Mesenchymal stem cell (in vitro differentiated cells and primary cell): ENCODE results near the gene KRT38. TPM values are rescaled to one million over a fixed set of nuclear protein-coding genes. Genes with fewer than 3 reads are reported as not detected.

Experiments
- DNase-seq: peaks from one replicate; pipeline ENCODE4 v3.0.0-alpha.2; 2013
- H2AFZ ChIP-seq: one replicate; pipeline ENCODE4 v1.6.1; 2013; ENCODE audit warnings: low read depth, mild to moderate bottlenecking, control low read depth, inconsistent platforms, low read length, moderate library complexity
- H2AK5ac ChIP-seq: 2 replicates; pipeline ENCODE4 v1.6.1; 2013; ENCODE audit warnings: low read length, moderate library complexity, mild to moderate bottlenecking, inconsistent platforms; ENCODE audit not compliant: severe bottlenecking
- H2BK120ac ChIP-seq: one replicate; pipeline ENCODE4 v1.6.1; 2013; ENCODE audit warnings: low read depth, mild to moderate bottlenecking, inconsistent platforms, low read length, moderate library complexity
- H2BK12ac ChIP-seq, 2 experiments: one replicate each; pipeline ENCODE4 v1.6.1; 2013; ENCODE audit warnings: inconsistent platforms in 2 of 2, low read length in 2 of 2, mild to moderate bottlenecking in 2 of 2, moderate library complexity in 2 of 2, control low read depth in 1 of 2
- H2BK15ac ChIP-seq: one replicate; pipeline ENCODE4 v1.6.1; 2013; ENCODE audit warnings: mild to moderate bottlenecking, low read depth, inconsistent platforms; ENCODE audit not compliant: poor library complexity, severe bottlenecking
- H2BK5ac ChIP-seq: 2 replicates; pipeline ENCODE4 v1.6.1; 2013; ENCODE audit warnings: low read depth, mild to moderate bottlenecking, low read length, control low read depth, inconsistent platforms; ENCODE audit not compliant: poor library complexity, severe bottlenecking
- H3K14ac ChIP-seq, 2 experiments: one replicate each; pipeline ENCODE4 v1.6.1; 2013; ENCODE audit warnings: inconsistent platforms in 2 of 2, low read length in 2 of 2, control low read depth in 1 of 2, mild to moderate bottlenecking in 1 of 2, moderate library complexity in 1 of 2
- H3K18ac ChIP-seq, 2 experiments: one replicate each; pipeline ENCODE4 v1.6.1; 2013; ENCODE audit warnings: inconsistent platforms in 2 of 2, low read length in 2 of 2, control low read depth in 1 of 2, low read depth in 1 of 2, mild to moderate bottlenecking in 1 of 2
- H3K23ac ChIP-seq, 2 experiments: one replicate each; pipeline ENCODE4 v1.6.1; 2013; ENCODE audit warnings: inconsistent platforms in 2 of 2, low read length in 2 of 2, mild to moderate bottlenecking in 2 of 2, moderate library complexity in 2 of 2, control low read depth in 1 of 2
- H3K27ac ChIP-seq: 2 replicates; pipeline ENCODE4 v1.5.1; 2013; ENCODE audit warnings: mild to moderate bottlenecking, moderate library complexity, low read length, control low read depth, inconsistent platforms; ENCODE audit not compliant: poor library complexity, severe bottlenecking
- H3K27me3 ChIP-seq, 2 experiments: 2 replicates each; pipeline versions ENCODE4 v1.6.1 to v1.7.0; 2013; ENCODE audit warnings: low read length in 2 of 2, mild to moderate bottlenecking in 2 of 2, moderate library complexity in 2 of 2, control low read depth in 1 of 2, inconsistent platforms in 1 of 2; ENCODE audit not compliant: control insufficient read depth in 1 of 2, insufficient read depth in 1 of 2
- H3K36me3 ChIP-seq, 2 experiments: 2 replicates each; pipeline versions ENCODE4 v1.6.1 to v1.7.0; 2013; ENCODE audit warnings: low read length in 2 of 2, control low read depth in 1 of 2, inconsistent platforms in 1 of 2, low read depth in 1 of 2, mild to moderate bottlenecking in 1 of 2; ENCODE audit not compliant: insufficient read depth in 2 of 2, control insufficient read depth in 1 of 2
- H3K4ac ChIP-seq, 2 experiments: one replicate each; pipeline ENCODE4 v1.6.1; 2013; ENCODE audit warnings: inconsistent platforms in 2 of 2, low read length in 2 of 2, mild to moderate bottlenecking in 2 of 2, moderate library complexity in 2 of 2, control low read depth in 1 of 2, low read depth in 1 of 2
- H3K4me1 ChIP-seq: 2 replicates; pipeline ENCODE4 v1.6.1; 2013; ENCODE audit warnings: low read depth, low read length, control low read depth; ENCODE audit not compliant: control insufficient read depth, insufficient read depth
- H3K4me2 ChIP-seq: 2 replicates; pipeline ENCODE4 v1.6.1; 2013; ENCODE audit warnings: low read length, mild to moderate bottlenecking, inconsistent platforms; ENCODE audit not compliant: poor library complexity, severe bottlenecking
- H3K4me3 ChIP-seq, 2 experiments: 2 replicates each; pipeline versions ENCODE4 v1.5.1 to v1.7.0; 2013; ENCODE audit warnings: low read length in 2 of 2, mild to moderate bottlenecking in 2 of 2, control low read depth in 1 of 2, low read depth in 1 of 2; ENCODE audit not compliant: insufficient read depth in 1 of 2
- H3K79me1 ChIP-seq: replicated peaks from 2 replicates; pipeline ENCODE4 v1.6.1; 2013; ENCODE audit warnings: mild to moderate bottlenecking, control low read depth, low read length, inconsistent platforms; ENCODE audit not compliant: poor library complexity, severe bottlenecking
- H3K9ac ChIP-seq: 2 replicates; pipeline ENCODE4 v1.7.0; 2013; ENCODE audit warnings: mild to moderate bottlenecking, low read length, moderate library complexity
- H3K9me3 ChIP-seq: 2 replicates; pipeline ENCODE4 v1.7.0; 2013; ENCODE audit warnings: mild to moderate bottlenecking, low read length; ENCODE audit not compliant: control insufficient read depth
- H4K8ac ChIP-seq: one replicate; pipeline ENCODE4 v1.6.1; 2013; ENCODE audit warnings: inconsistent platforms, mild to moderate bottlenecking, low read length, moderate library complexity
- H4K91ac ChIP-seq: one replicate; pipeline ENCODE4 v1.6.1; 2013; ENCODE audit warnings: mild to moderate bottlenecking, low read length, inconsistent platforms
- WGBS: methylation state at CpG from one replicate; pipeline ENCODE4 v1.1.7; 2013; ENCODE audit warnings: mixed read lengths; 5-methylcytosine and 5-hydroxymethylcytosine counted together
- small RNA-seq: library from polyadenylated mRNA; stranded (forward); fragments of <200 nt; extraction: miRNeasy Mini kit (QIAGEN cat#:217004); gene quantifications from one replicate; pipeline ENCODE3, GENCODE V24; 2013; ENCODE audit warnings: low read depth

KRT38 gene

GRCh38 chr17:41387670-41388069 lies 53.1 kb downstream of the KRT38 start:
- no peak for DNase-seq
- Histone ChIP-seq H3K4ac (no peak overlapping the region), H2AK5ac (no peak overlapping the region), H3K9me3 (no peaks in the 10 kb centered on the region), H3K27ac (no peak overlapping the region), H4K91ac (no peak overlapping the region), H2BK12ac (no peak overlapping the region), H3K14ac (no peak overlapping the region), H3K18ac (no peak overlapping the region), H3K27me3 (peaks cover 0 to 9% of the 10 kb centered on the region in 2 experiments), H3K36me3 (no peaks in the 10 kb centered on the region), H3K79me1 (no peaks in the 10 kb centered on the region), H3K4me1 (no peaks in the 10 kb centered on the region), H3K4me2 (no peak overlapping the region), H2BK15ac (no peak overlapping the region), H2BK120ac (no peak overlapping the region), H4K8ac (no peak overlapping the region), H3K23ac (no peak overlapping the region), H2AFZ (no peak overlapping the region), H3K9ac (no peak overlapping the region), H3K4me3 (no peak overlapping the region), H2BK5ac (no peak overlapping the region)
- 91% methylated on average over 4 of the region's 4 CpGs for WGBS

- Histone ChIP-seq H3K27me3 (peaks cover 0 to 9% of the 10 kb centered on the region in 2 experiments), H3K9ac (no peak overlapping the region), H2BK5ac (no peak overlapping the region), H2BK12ac (no peak overlapping the region), H2AFZ (no peak overlapping the region), H2BK15ac (no peak overlapping the region), H3K4me2 (no peak overlapping the region), H3K18ac (no peak overlapping the region), H3K4me3 (no peak overlapping the region), H3K23ac (no peak overlapping the region), H4K8ac (no peak overlapping the region), H3K4me1 (no peaks in the 10 kb centered on the region), H3K9me3 (no peaks in the 10 kb centered on the region), H2AK5ac (no peak overlapping the region), H3K36me3 (no peaks in the 10 kb centered on the region), H3K4ac (no peak overlapping the region), H4K91ac (no peak overlapping the region), H3K27ac (no peak overlapping the region), H2BK120ac (no peak overlapping the region), H3K79me1 (no peaks in the 10 kb centered on the region), H3K14ac (no peak overlapping the region)
- no peak for DNase-seq
- WGBS = no CpG with 5 or more reads among the region's 1 CpG
Measured at GRCh38 chr17:41386227-41386626, 54.6 kb downstream of the KRT38 start.

Small RNAs within 50 kb of the gene (small RNA-seq; reads per million reads assigned to genes)
- not detected for gene RNU2-32P
